Naive thymus-derived CD4-positive, alpha-beta T cell (primary cell): ENCODE results near the gene STX7. TPM values are rescaled to one million over a fixed set of nuclear protein-coding genes. Genes with fewer than 3 reads are reported as not detected.

ENCODE experiments used
- ATAC-seq: fragments of 150-1000 bp; cut with Tn5 transposase; 2 replicates; pipeline ENCODE4 v1.10.0; 2021; ENCODE audit warnings: mild to moderate bottlenecking, moderate library complexity
- CTCF ChIA-PET: fragments of 350-600 bp; sonication (Branson Sonifier 250); formaldehyde crosslinking; loops from one replicate; lab custom pipeline; 2021; ENCODE audit warnings: antibody characterized with exemption; lab: Charles Lee
- POLR2A ChIA-PET: fragments of 350-600 bp; sonication (Branson Sonifier 250); formaldehyde crosslinking; loops from one replicate; lab custom pipeline; 2021; ENCODE audit warnings: antibody characterized with exemption, inconsistent platforms; lab: Charles Lee
- DNase-seq, 9 donors: peaks; one replicate each; pipeline versions ENCODE4 v3.0.0 to v3.0.0-alpha.2; 2020 to 2022; ENCODE audit warnings: mixed read lengths in 1 of 9
- H3K27ac ChIP-seq: one replicate; pipeline ENCODE4 v1.7.0; 2013; ENCODE audit warnings: mild to moderate bottlenecking, low read depth, low read length, moderate library complexity
- H3K27me3 ChIP-seq, 2 donors: one replicate each; pipeline ENCODE4 v1.7.0; 2013; ENCODE audit warnings: low read length in 2 of 2, mild to moderate bottlenecking in 2 of 2, moderate library complexity in 2 of 2; ENCODE audit not compliant: control insufficient read depth in 2 of 2, insufficient read depth in 2 of 2
- H3K36me3 ChIP-seq, 3 experiments: 1 replicate in 2 of 3; 2 replicates in 1 of 3; pipeline ENCODE4 v1.7.0; 2013; ENCODE audit warnings: low read length in 3 of 3, mild to moderate bottlenecking in 3 of 3, moderate library complexity in 1 of 3; ENCODE audit not compliant: insufficient read depth in 3 of 3, control insufficient read depth in 2 of 3
- H3K4me1 ChIP-seq, 2 donors: one replicate each; pipeline ENCODE4 v1.7.0; 2013; ENCODE audit warnings: low read length in 2 of 2, mild to moderate bottlenecking in 2 of 2, moderate library complexity in 1 of 2; ENCODE audit not compliant: control insufficient read depth in 2 of 2, insufficient read depth in 2 of 2
- H3K4me3 ChIP-seq: 2 replicates; pipeline ENCODE4 v1.7.0; 2013; ENCODE audit warnings: mild to moderate bottlenecking, low read length
- H3K9me3 ChIP-seq, 3 experiments: 1 replicate in 2 of 3; 2 replicates in 1 of 3; pipeline ENCODE4 v1.7.0; 2013; ENCODE audit warnings: low read length in 3 of 3; ENCODE audit not compliant: control insufficient read depth in 2 of 3
- H3K27ac Mint-ChIP-seq, 9 donors: one replicate each; pipeline ENCODE4 v1.8.0; 2020 to 2022; ENCODE audit warnings: mixed read lengths in 9 of 9, mild to moderate bottlenecking in 8 of 9, moderate library complexity in 5 of 9, inconsistent platforms in 2 of 9
- H3K27me3 Mint-ChIP-seq, 5 donors: one replicate each; pipeline ENCODE4 v1.8.0; 2021 to 2022; ENCODE audit warnings: mixed read lengths in 5 of 5, mild to moderate bottlenecking in 1 of 5
- H3K36me3 Mint-ChIP-seq, 5 donors: one replicate each; pipeline ENCODE4 v1.8.0; 2020 to 2022; ENCODE audit warnings: mixed read lengths in 5 of 5, mild to moderate bottlenecking in 3 of 5, inconsistent platforms in 1 of 5
- H3K4me1 Mint-ChIP-seq, 7 donors: one replicate each; pipeline ENCODE4 v1.8.0; 2020 to 2022; ENCODE audit warnings: mixed read lengths in 7 of 7, mild to moderate bottlenecking in 3 of 7, inconsistent platforms in 1 of 7
- H3K4me3 Mint-ChIP-seq, 10 donors: one replicate each; pipeline ENCODE4 v1.8.0; 2020 to 2022; ENCODE audit warnings: mild to moderate bottlenecking in 10 of 10, mixed read lengths in 10 of 10, moderate library complexity in 6 of 10, inconsistent platforms in 2 of 10
- H3K9me3 Mint-ChIP-seq, 11 donors: one replicate each; pipeline ENCODE4 v1.8.0; 2020 to 2022; ENCODE audit warnings: mixed read lengths in 11 of 11, mild to moderate bottlenecking in 4 of 11, inconsistent platforms in 1 of 11, moderate library complexity in 1 of 11
- intact Hi-C, 2 donors: fragments of 100-400 bp; cut with micrococcal nuclease; formaldehyde crosslinking; loops; one replicate each; pipeline ENCODE4 v1.15.1; 2023
- polyA plus RNA-seq, 2 donors: library from polyadenylated mRNA; unstranded; fragments of 300-500 nt; fragmentation: Illumina TruSeq; gene quantifications; one replicate each; pipeline ENCODE4 v1.2.3, GENCODE V29; 2021
- total RNA-seq, 6 experiments: library from RNA in 5 of 6; stranded (reverse) in 5 of 6; gene quantifications; 1 replicate in 5 of 6; 2 replicates in 1 of 6; pipeline ENCODE4 v1.2.3 and lab custom pipeline; 2021 to 2026

STX7 gene
- total and polyA plus RNA-seq, 7 experiments from 2014 or later = 8.6 to 43.3 (median 18.3) TPM

GRCh38 chr6:132405143-132405915 lies 107.6 kb downstream of the STX7 start:
- Mint-ChIP-seq H3K36me3 (peaks cover 0 to 4% (median 0%) of the 10 kb centered on the region in 5 donors), H3K4me3 (no peak overlapping the region), H3K27ac (no peak overlapping the region), H3K27me3 (peaks cover 32 to 65% (median 56%) of the 10 kb centered on the region in 5 donors), H3K9me3 (peaks cover 0 to 3% (median 0%) of the 10 kb centered on the region in 11 donors), H3K4me1 (peaks cover 0 to 16% (median 9%) of the 10 kb centered on the region in 7 donors)
- H3K4me3 ChIP-seq = no peak overlapping the region
- intact Hi-C loops = no loop called here
- no peaks in the 10 kb centered on the region for H3K36me3 ChIP-seq
- ChIA-PET POLR2A (no interaction called here), CTCF (no interaction called here)
- H3K27ac ChIP-seq = no peak overlapping the region
- no peaks in the 10 kb centered on the region for H3K9me3 ChIP-seq
- ATAC-seq (no peak), DNase-seq (no peak)
- peaks cover 4% of the 10 kb centered on the region in 2 donors for H3K27me3 ChIP-seq
- H3K4me1 ChIP-seq = no peaks in the 10 kb centered on the region

- Histone ChIP-seq H3K9me3 (no peaks in the 10 kb centered on the region), H3K27ac (no peak overlapping the region), H3K36me3 (no peaks in the 10 kb centered on the region), H3K4me1 (no peaks in the 10 kb centered on the region), H3K4me3 (no peak overlapping the region), H3K27me3 (peaks cover 4% of the 10 kb centered on the region in 2 donors)
- ATAC-seq (no peak), DNase-seq (no peak)
- intact Hi-C loops = no loop called here
- peaks cover 0 to 3% (median 0%) of the 10 kb centered on the region in 11 donors for H3K9me3 Mint-ChIP-seq
- H3K27ac Mint-ChIP-seq = no peak overlapping the region
- peaks cover 33 to 71% (median 57%) of the 10 kb centered on the region in 5 donors for H3K27me3 Mint-ChIP-seq
- H3K36me3 Mint-ChIP-seq = peaks cover 0 to 4% (median 0%) of the 10 kb centered on the region in 5 donors
- ChIA-PET CTCF (no interaction called here), POLR2A (no interaction called here)
- peaks cover 0 to 22% (median 15%) of the 10 kb centered on the region in 7 donors for H3K4me1 Mint-ChIP-seq
- H3K4me3 Mint-ChIP-seq = no peak overlapping the region
These were observed 108.2 kb downstream of the STX7 start for GRCh38 chr6:132404736-132405135.

- no peak for DNase-seq
- Mint-ChIP-seq H3K4me3 (no peak overlapping the region), H3K9me3 (peaks cover 0 to 3% (median 0%) of the 10 kb centered on the region in 11 donors), H3K4me1 (peaks cover 0 to 22% (median 15%) of the 10 kb centered on the region in 7 donors), H3K27ac (no peak overlapping the region), H3K27me3 (peaks cover 37 to 75% (median 61%) of the 10 kb centered on the region in 5 donors), H3K36me3 (peaks cover 0 to 4% (median 0%) of the 10 kb centered on the region in 5 donors)
- intact Hi-C loops = no loop called here
- Histone ChIP-seq H3K27me3 (peaks cover 4% of the 10 kb centered on the region in 2 donors), H3K4me3 (no peak overlapping the region), H3K27ac (no peak overlapping the region), H3K36me3 (no peaks in the 10 kb centered on the region), H3K9me3 (no peaks in the 10 kb centered on the region), H3K4me1 (no peaks in the 10 kb centered on the region)
- CTCF ChIA-PET = no interaction called here
- ATAC-seq = no peak
- POLR2A ChIA-PET = no interaction called here
These were observed 108.6 kb downstream of the STX7 start for GRCh38 chr6:132404330-132404729.

GRCh38 chr6:132401618-132402285 lies 111.2 kb downstream of the STX7 start:
- Mint-ChIP-seq H3K36me3 (peaks cover 0 to 4% (median 0%) of the 10 kb centered on the region in 5 donors), H3K4me1 (peaks cover 0 to 22% (median 15%) of the 10 kb centered on the region in 7 donors), H3K27ac (no peak overlapping the region), H3K27me3 (peaks cover 55 to 83% (median 72%) of the 10 kb centered on the region in 5 donors), H3K9me3 (peaks cover 0 to 6% (median 0%) of the 10 kb centered on the region in 11 donors), H3K4me3 (peak overlapping the region; percentile 17 to 63 (median 36))
- Histone ChIP-seq H3K27me3 (peaks cover 4% of the 10 kb centered on the region in 2 donors), H3K4me1 (no peaks in the 10 kb centered on the region), H3K9me3 (no peaks in the 10 kb centered on the region), H3K36me3 (no peaks in the 10 kb centered on the region), H3K27ac (no peak overlapping the region), H3K4me3 (no peak overlapping the region)
- intact Hi-C loops = no loop called here
- POLR2A ChIA-PET = no interaction called here
- no peak for ATAC-seq
- DNase-seq = no peak
- CTCF ChIA-PET = no interaction called here

- Mint-ChIP-seq H3K4me1 (peaks cover 0 to 22% (median 15%) of the 10 kb centered on the region in 7 donors), H3K9me3 (peaks cover 0 to 11% (median 2%) of the 10 kb centered on the region in 11 donors), H3K27me3 (peaks cover 62 to 85% (median 72%) of the 10 kb centered on the region in 5 donors), H3K4me3 (peak within 1 kb of the TSS; percentile 17 to 70 (median 50)), H3K27ac (no peak within 1 kb of the TSS), H3K36me3 (peaks cover 0 to 4% (median 0%) of the 10 kb centered on the region in 5 donors)
- Histone ChIP-seq H3K4me3 (no peak within 1 kb of the TSS), H3K4me1 (no peaks in the 10 kb centered on the region), H3K9me3 (no peaks in the 10 kb centered on the region), H3K27me3 (peaks cover 4% of the 10 kb centered on the region in 2 donors), H3K27ac (no peak within 1 kb of the TSS), H3K36me3 (no peaks in the 10 kb centered on the region)
- ChIA-PET CTCF (no interaction called here), POLR2A (no interaction called here)
- intact Hi-C loops = no loop called here
- ATAC-seq (peak; percentile 32), DNase-seq (peak in 1 of 9 donors; percentile 6)
These were observed 111.9 kb downstream of the STX7 start, which contains the start of gene MOXD1 for GRCh38 chr6:132400883-132401617. Gene MOXD1 (minus strand): TSS chr6:132401475. CDS start chr6:132401426, 49 bp downstream.

- Histone ChIP-seq H3K27me3 (peaks cover 4% of the 10 kb centered on the region in 2 donors), H3K27ac (no peak overlapping the region), H3K4me3 (no peak overlapping the region), H3K36me3 (no peaks in the 10 kb centered on the region), H3K9me3 (no peaks in the 10 kb centered on the region), H3K4me1 (no peaks in the 10 kb centered on the region)
- H3K4me1 Mint-ChIP-seq = peaks cover 0 to 22% (median 15%) of the 10 kb centered on the region in 7 donors
- DNase-seq = no peak
- intact Hi-C loops = no loop called here
- H3K27me3 Mint-ChIP-seq = peaks cover 63 to 83% (median 70%) of the 10 kb centered on the region in 5 donors
- peak overlapping the region in 8 of 10 donors; percentile 19 to 70 (median 52) for H3K4me3 Mint-ChIP-seq
- H3K9me3 Mint-ChIP-seq = peaks cover 0 to 16% (median 5%) of the 10 kb centered on the region in 11 donors
- no peak overlapping the region for H3K27ac Mint-ChIP-seq
- ATAC-seq = no peak
- ChIA-PET POLR2A (no interaction called here), CTCF (no interaction called here)
- peaks cover 0 to 4% (median 0%) of the 10 kb centered on the region in 5 donors for H3K36me3 Mint-ChIP-seq
These were observed 112.4 kb downstream of the STX7 start for GRCh38 chr6:132400555-132400882.
